SU-DHL-6 (cell line): ENCODE data around the gene ZC3HAV1.

Source experiments
- CTCF ChIP-seq: fragments of 200-600 bp; sonication (generic); IDR thresholded peaks from one replicate; pipeline ENCODE4 v1.5.1; 2017; ENCODE audit warnings: antibody characterized with exemption, mild to moderate bottlenecking, low read length, moderate library complexity; ENCODE audit not compliant: insufficient read depth, poor library complexity, severe bottlenecking
- EZH2phosphoT487 ChIP-seq: fragments of 200-600 bp; sonication (generic), shearing (Covaris generic); conservative IDR thresholded peaks from 2 replicates; pipeline ENCODE4 v1.6.1; 2018; ENCODE audit warnings: mild to moderate bottlenecking, antibody characterized with exemption, low read length, moderate library complexity, mixed read lengths

GRCh38 chr7:139118805-139119485 lies 9.4 kb upstream of the ZC3HAV1 start:
- TF ChIP-seq EZH2phosphoT487 (no peak), CTCF (no peak)
